NT2/D1 (cell line): ENCODE data around the gene MGST2.

Source experiments
- SUZ12 ChIP-seq: IDR thresholded peaks from 2 replicates; pipeline ENCODE4 v1.6.1; 2011; ENCODE audit not compliant: insufficient read length, insufficient read depth; ENCODE audit errors: extremely low read depth
- ZNF274 ChIP-seq: IDR thresholded peaks from 2 replicates; pipeline ENCODE4 v1.6.1; 2011; ENCODE audit warnings: mild to moderate bottlenecking, low read depth, low read length

- TF ChIP-seq ZNF274 (no peak), SUZ12 (no peak)
Measured at GRCh38 chr4:139655116-139655515, 10.5 kb upstream of the MGST2 start.
